ENCODE data around the gene DNTTIP2. TPM values are rescaled to one million over a fixed set of nuclear protein-coding genes. Genes with fewer than 3 reads are reported as not detected.

The DNTTIP2 gene
- total RNA-seq, 2 donors from 2014 or later: 48.3 to 77.8 TPM

DNA sequence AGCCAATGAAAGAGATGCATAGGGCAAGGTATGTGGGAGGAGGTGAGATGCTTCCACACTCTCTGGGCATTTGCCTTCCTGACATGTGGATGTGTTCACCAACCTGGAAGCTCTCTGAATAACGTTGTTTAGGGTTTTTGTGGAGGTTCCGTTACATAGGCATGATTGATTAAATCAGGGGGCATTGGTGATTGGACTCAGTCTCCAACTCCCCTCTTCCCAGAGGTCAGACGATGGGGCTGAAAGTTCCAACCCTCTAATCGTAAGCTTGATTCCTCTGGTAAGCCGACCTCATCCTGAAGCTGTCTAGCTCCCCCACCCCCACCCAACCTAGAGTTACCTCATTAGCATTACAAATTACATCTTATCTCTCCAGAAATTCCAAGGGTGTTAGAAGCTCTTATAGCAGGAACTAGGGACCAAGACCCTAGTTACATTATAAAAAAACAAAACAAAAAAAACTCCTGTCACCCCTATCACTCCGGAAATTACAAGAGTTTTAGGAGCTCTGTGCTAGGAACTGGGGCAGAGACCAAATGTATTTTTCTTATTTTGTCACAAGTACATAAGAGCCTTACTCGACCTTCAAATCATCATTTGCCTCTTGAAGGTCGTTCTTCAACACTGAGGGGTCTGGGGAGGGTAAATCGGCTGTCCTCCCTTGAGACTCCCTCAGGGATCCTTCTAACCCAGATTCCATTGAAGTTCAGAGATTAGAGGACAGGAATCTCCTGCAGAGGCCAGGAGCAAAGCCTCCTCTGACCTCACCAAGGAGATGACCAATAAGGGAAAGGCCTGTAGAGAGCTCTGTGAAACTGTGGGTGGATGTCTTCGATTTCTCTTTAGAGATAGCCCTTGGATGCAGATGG lies 58.2 kb downstream of the DNTTIP2 start:
- no peak for DNase-seq (ENCODE audit: low spot score)
- intact Hi-C loops (cut with DNase I): no loop called here

DNA sequence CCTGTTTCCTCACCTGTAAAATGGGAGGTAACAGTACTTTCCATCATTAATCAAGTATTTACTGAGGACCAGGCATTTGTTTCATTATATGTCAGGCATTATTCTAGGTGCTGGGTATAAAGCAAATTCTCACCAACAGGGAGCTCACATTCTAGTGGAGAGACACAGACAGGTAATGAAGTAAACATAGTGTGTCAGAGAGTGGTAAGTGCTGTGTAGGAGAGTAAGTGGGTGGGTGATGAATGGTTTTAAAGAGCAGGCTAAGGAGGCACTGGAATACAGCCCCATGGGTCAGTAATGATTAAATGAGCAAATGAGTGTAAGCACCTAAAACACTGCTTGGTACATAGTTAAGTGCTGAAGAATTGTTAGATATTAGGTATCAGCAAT lies 60.4 kb downstream of the DNTTIP2 start:
- no peak for DNase-seq (ENCODE audit: low spot score)
- intact Hi-C loops (cut with DNase I): loop anchor here (10.0 kb wide), 3 partner anchors 184 to 384 kb away; partner anchors contain the start of gene FNBP1L (in 1 of the 2)

DNA sequence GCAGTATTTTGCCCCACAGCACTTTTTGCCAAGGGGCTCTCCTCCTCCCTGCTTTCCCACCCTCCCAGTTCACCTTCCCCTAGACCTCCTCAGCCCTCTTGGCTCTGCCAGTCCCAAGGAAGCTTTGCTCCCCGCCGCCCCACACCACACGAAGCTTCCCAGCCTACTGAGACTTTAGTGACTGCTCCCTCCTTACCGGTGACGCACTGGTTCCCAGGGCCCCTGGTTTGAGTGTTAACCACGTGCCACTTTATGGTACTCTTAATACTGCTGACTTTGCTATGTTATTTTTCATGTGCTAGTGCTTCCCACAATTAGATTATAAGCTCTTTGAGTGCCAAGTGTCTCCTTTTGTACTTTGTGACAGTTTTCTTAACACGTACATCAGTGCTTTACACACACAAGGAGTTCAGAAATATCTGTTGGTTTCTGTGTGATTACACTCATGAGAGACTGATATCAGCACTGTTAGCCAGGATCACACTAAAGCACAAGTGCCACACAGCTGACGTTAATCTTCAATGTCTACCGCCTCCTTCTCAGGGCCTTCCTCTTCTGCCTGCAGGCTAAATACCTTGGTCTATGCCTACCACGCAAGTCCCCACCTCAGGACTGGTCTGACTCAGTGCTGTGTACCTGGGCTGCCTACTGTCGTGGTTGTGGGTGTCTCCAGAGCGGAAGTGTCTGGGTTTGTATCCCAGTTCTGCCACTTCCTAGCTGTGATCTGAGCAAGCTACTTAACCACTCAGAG lies 61.0 kb downstream of the DNTTIP2 start:
- intact Hi-C loops (cut with DNase I): loop anchor here (10.0 kb wide), 3 partner anchors 183 to 383 kb away; partner anchors contain the start of gene FNBP1L (in 1 of the 2)
- no peak for DNase-seq (ENCODE audit: low spot score)

DNA sequence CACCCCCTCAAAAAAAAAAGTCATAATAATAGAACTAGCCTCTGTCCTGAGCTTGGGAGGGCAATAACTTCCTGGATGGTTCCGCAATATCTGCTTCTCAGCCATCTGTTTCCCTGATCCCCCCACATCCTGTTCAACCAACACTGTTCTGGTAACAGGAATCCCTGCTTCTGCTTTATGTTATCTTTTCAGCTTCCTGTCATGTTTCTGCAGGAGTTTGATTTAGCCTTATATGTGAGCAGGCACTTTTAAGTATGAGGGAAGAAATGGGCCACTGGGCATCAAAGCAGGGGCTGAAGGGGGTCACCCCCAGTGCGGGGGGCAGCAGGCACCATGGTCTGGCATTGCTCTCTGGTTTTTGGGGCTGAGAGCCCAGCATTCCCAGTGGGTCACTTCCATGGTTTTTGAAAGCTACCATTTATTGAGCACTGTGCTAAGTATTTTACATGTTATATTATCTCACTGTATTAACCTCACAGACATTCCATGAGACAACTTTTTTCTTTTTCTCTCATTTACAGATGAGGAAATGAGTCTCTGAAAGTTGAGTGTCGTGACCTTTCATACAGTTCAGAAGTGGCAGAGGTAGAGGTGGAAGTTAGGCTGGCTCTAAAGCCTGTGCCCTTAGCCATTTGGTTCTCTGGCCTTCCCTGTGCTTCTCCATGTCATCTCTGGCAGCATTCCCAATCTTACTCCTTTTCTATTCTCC lies 61.9 kb downstream of the DNTTIP2 start:
- intact Hi-C loops (cut with DNase I): loop anchor here (10.0 kb wide), 3 partner anchors 182 to 382 kb away; partner anchors contain the start of gene FNBP1L (in 1 of the 2)
- no peak for DNase-seq (ENCODE audit: low spot score)

Small RNAs within 50 kb of the gene (microRNA-seq; reads per million reads assigned to microRNA genes)
- gene MIR760 (ENCODE audit: borderline microRNAs expressed in 2 of 2): 6.3 to 18.4 reads per million in 2 donors

Other genes with a start within 250 kb of the DNTTIP2 start
- 10 to 100 TPM; 10.4 to 17.5 TPM for gene BCAR3, start 197.4 kb downstream of the DNTTIP2 start, total RNA-seq
- 10 to 100 TPM in 1 of 2 donors, 1 to 10 TPM in 1; 9.7 to 16.8 TPM for gene GCLM, start 30.2 kb upstream of the DNTTIP2 start, total RNA-seq
- under 1 TPM; 0.33 to 0.42 TPM for gene ABCA4, start 241.9 kb upstream of the DNTTIP2 start, total RNA-seq